ENCODE results near the gene TIRAP. TPM values are rescaled to one million over a fixed set of nuclear protein-coding genes. Genes with fewer than 3 reads are reported as not detected.

The TIRAP gene
- total and polyA plus RNA-seq, 2 of the 8 experiments (the other 6 are each of a cell fraction or from before 2014, with no cell fraction given) = 5.3 TPM

DNA sequence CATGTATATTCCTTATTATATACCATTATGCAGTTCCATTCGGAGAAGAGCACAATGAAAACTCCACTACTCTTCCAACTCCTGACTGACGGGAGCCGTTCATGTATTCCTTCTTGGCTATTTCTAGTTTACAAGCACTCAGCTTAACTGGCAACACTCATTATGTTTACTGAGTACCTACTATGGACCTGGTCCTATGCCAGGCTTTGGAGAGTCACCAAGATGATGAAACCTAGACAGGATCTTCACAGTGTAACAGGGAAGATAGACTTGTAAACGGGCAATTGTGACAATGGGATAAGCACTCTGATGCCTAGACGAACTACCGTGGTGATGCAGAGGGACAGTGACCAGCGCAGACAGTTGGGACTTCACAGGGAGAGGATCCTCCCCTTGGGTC, 50.2 kb downstream of the TIRAP start:
- H4K91ac ChIP-seq (replicated peaks; ENCODE audit: insufficient read length, low read length) = no peak overlapping the region
- H3K27me3 ChIP-seq (replicated peaks in 1 of 4; ENCODE audit: control insufficient read depth in 3 of 4, extremely low read depth in 1 of 4, insufficient read depth in 3 of 4, low read length in 3 of 4) = no peaks in the 10 kb centered on the region
- H2AFZ ChIP-seq (ENCODE audit: low read length) = no peak overlapping the region
- no peak overlapping the region for H3K14ac ChIP-seq (ENCODE audit: insufficient read length)
- H3K23me2 ChIP-seq (ENCODE audit: low read depth, low read length) = no peaks in the 10 kb centered on the region
- H3K4ac ChIP-seq (replicated peaks; ENCODE audit: insufficient read length, low read depth, low read length) = no peak overlapping the region
- no peak overlapping the region for H3K4me2 ChIP-seq (ENCODE audit: insufficient read depth in 1 of 2, low read depth in 2 of 2, low read length in 2 of 2)
- no peak overlapping the region for H4K5ac ChIP-seq (ENCODE audit: insufficient read length, low read depth, low read length)
- peaks cover 0 to 2% of the 10 kb centered on the region in 2 experiments for H4K20me1 ChIP-seq (replicated peaks in 1 of 2; ENCODE audit: control insufficient read depth in 1 of 2, insufficient read depth in 2 of 2, low read length in 2 of 2)
- DNase-seq (ENCODE audit: low read depth in 1 of 2, low spot score in 2 of 2) (no peak), FAIRE-seq (no peak)
- no peaks in the 10 kb centered on the region for H3K9me3 ChIP-seq (ENCODE audit: insufficient read depth in 2 of 2, low read depth in 1 of 2, low read length in 1 of 2)
- H3K36me3 ChIP-seq (ENCODE audit: control insufficient read depth in 2 of 4, insufficient read depth in 4 of 4, low read length in 3 of 4) = peaks cover 0 to 5% (median under 1%) of the 10 kb centered on the region in 4 experiments; a peak in 4 of 8 replicates
- ChIA-PET CTCF (ENCODE audit: partially characterized antibody) (interaction anchor here (1.1 kb wide), 1 partner anchor 23 kb away, joined by 3 read pairs; no protein-coding TSS in a partner anchor), POLR2A (ENCODE audit: partially characterized antibody) (interaction anchor here (1.3 to 1.4 kb wide), 2 partner anchors 9 to 22 kb away, joined by 3 to 5 read pairs; no protein-coding TSS in a partner anchor)
- 93% methylated on average over 7 of the region's 7 CpGs; no CpG with 5 or more reads in 1 of the 2 experiments for WGBS, 2 experiments (ENCODE audit: extremely low coverage in 1 of 2, insufficient coverage in 1 of 2, insufficient read length in 1 of 2, insufficient replicate concordance in 2 of 2, low coverage in 1 of 2, low lambda C conversion rate in 2 of 2, missing lambda C conversion rate in 1 of 2)
- no peak overlapping the region for H4K8ac ChIP-seq (ENCODE audit: extremely low read depth, insufficient read depth, low read length)
- peaks cover 0 to 8% (median 3%) of the 10 kb centered on the region in 4 experiments; a peak in 3 of 7 replicates for H3K4me1 ChIP-seq (replicated peaks in 1 of 4; ENCODE audit: control insufficient read depth in 3 of 4, insufficient read depth in 4 of 4, low read length in 3 of 4)
- H2BK15ac ChIP-seq (ENCODE audit: low read length) = no peak overlapping the region
- H3K9ac ChIP-seq (replicated peaks in 1 of 4; ENCODE audit: extremely low read depth in 1 of 4, low read depth in 3 of 4, low read length in 3 of 4) = no peak overlapping the region
- no peak overlapping the region for H2BK12ac ChIP-seq (ENCODE audit: low read depth, low read length)
- no peak overlapping the region for H2BK120ac ChIP-seq (replicated peaks; ENCODE audit: low read depth, low read length)
- H3K4me3 ChIP-seq (ENCODE audit: extremely low read depth in 1 of 4, insufficient read depth in 2 of 4, low read depth in 3 of 4, low read length in 4 of 4) = no peak overlapping the region
- no peaks in the 10 kb centered on the region for H3K79me2 ChIP-seq (ENCODE audit: control insufficient read depth in 1 of 2, insufficient read depth in 2 of 2, low read length in 2 of 2)
- no peak overlapping the region for H2BK5ac ChIP-seq (ENCODE audit: low read depth, low read length)
- no peak overlapping the region for H3K56ac ChIP-seq (replicated peaks; ENCODE audit: insufficient read length, low read depth, low read length)
- no peak overlapping the region for H2AK5ac ChIP-seq (ENCODE audit: low read depth, low read length)
- no peak overlapping the region for H3K27ac ChIP-seq (ENCODE audit: low read depth, low read length)
- no peaks in the 10 kb centered on the region for H3K79me1 ChIP-seq (ENCODE audit: low read depth, low read length)
- no peak overlapping the region for H3K18ac ChIP-seq (ENCODE audit: extremely low read depth, low read length)
- no peak overlapping the region for H2BK20ac ChIP-seq (ENCODE audit: low read length)
- H3K23ac ChIP-seq (ENCODE audit: insufficient read length) = no peak overlapping the region
- TF ChIP-seq PHF8 (conservative IDR thresholded peaks at IDR 0.05; ENCODE audit: low read depth, low read length) = no peak
- TF ChIP-seq NRF1 (IDR thresholded peaks at IDR 0.05; ENCODE audit: low read depth, low read length) = no peak
- TF ChIP-seq NANOG (IDR thresholded peaks at IDR 0.05; ENCODE audit: insufficient read depth, low read depth, low read length, poor library complexity, severe bottlenecking) = no peak

Measured in H1 (cell line).